Mesodermal cell (in vitro differentiated cells): Measurements from ENCODE around the gene HAX1.

Experiments used
- H3K27ac ChIP-seq: 2 replicates; pipeline ENCODE4 v1.7.0; 2013; ENCODE audit warnings: mild to moderate bottlenecking, low read depth, low read length, moderate library complexity; ENCODE audit not compliant: severe bottlenecking
- H3K36me3 ChIP-seq: 2 replicates; pipeline ENCODE4 v1.7.1; 2013; ENCODE audit warnings: mild to moderate bottlenecking, low read length, moderate library complexity; ENCODE audit not compliant: control insufficient read depth, insufficient read depth
- H3K4me1 ChIP-seq: one replicate; pipeline ENCODE4 v1.7.1; 2013; ENCODE audit warnings: mild to moderate bottlenecking, low read length; ENCODE audit not compliant: insufficient read depth, control insufficient read depth, poor library complexity, severe bottlenecking
- H3K4me3 ChIP-seq: 2 replicates; pipeline ENCODE4 v1.7.0; 2013; ENCODE audit warnings: low read length, control low read depth, mild to moderate bottlenecking; ENCODE audit not compliant: insufficient read depth, poor library complexity, severe bottlenecking; ENCODE audit errors: extremely low read depth
- H3K9me3 ChIP-seq: 2 replicates; pipeline ENCODE4 v1.7.1; 2013; ENCODE audit warnings: mild to moderate bottlenecking, low read length, moderate library complexity; ENCODE audit not compliant: control insufficient read depth
- WGBS, 2 experiments: methylation state at CpG; one replicate each; pipeline ENCODE4 v1.1.5; 2013; ENCODE audit warnings: missing lambda C conversion rate in 2 of 2; ENCODE audit not compliant: insufficient coverage in 2 of 2; 5-methylcytosine and 5-hydroxymethylcytosine counted together

HAX1 gene

DNA sequence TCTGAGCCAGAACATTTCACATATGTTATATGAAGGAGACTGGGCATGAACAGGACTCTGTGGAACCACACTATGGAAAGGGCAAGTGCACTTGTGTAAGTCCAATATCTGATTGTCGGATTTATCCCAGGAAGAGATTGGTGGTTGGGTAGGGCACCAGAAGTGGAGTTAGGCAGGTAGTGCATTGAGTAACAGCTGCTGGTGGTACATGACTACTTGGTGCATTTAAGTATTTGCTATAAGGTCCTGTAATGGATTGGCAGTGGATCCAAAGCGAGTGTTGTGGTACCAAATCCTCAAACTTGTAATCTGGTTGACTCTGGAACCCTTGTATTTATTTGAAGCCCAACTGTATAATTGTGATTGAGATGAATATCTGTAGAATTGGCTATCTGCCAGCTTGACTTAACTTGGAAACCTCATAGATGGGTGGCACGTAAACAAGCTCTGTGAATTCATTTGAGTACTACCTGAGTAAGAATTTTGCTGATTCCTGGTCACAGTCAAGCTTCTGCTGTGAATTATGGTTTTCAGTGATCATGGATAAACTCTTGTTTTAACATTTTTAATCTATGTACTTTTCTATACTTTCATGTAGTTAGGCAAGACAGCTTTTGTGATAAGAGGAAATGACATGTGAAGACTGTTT is 30.6 kb upstream of the HAX1 start:
- peaks cover 98% of the 10 kb centered on the region for H3K36me3 ChIP-seq
- WGBS, 2 experiments: 95 to 100% methylated on average over 2 to 3 of the region's 3 CpGs

DNA sequence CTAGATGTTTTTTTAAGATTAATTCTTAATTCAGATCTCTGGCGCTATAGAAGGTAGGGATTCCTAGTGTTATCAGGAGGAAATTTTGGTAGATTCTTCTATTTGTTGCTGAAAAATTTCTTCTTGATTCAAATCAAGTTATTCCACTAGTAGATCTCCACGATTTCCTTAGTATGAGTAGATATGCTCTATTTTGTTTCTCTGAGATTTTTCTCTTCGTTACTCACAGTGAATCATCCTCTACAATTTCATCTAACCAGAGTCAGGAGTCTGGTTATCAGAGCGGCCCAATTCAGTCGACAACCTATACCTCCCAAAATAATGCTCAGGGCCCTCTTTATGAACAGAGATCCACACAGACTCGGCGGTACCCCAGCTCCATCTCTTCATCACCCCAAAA is 18.8 kb upstream of the HAX1 start:
- Histone ChIP-seq H3K4me1 (no peaks in the 10 kb centered on the region), H3K36me3 (peaks cover 100% of the 10 kb centered on the region)
- 100% methylated on average over 3 of the region's 7 CpGs for WGBS, 2 experiments

More for the DNA sequence above, 30.6 kb upstream of the HAX1 start:
- H3K27ac ChIP-seq: no peak overlapping the region
- no peaks in the 10 kb centered on the region for H3K4me1 ChIP-seq
- H3K9me3 ChIP-seq: no peaks in the 10 kb centered on the region
- H3K4me3 ChIP-seq: no peak overlapping the region

GRCh38 chr1:154256686-154257085 is 15.7 kb upstream of the HAX1 start:
- peaks cover 100% of the 10 kb centered on the region for H3K36me3 ChIP-seq
- no peak overlapping the region for H3K27ac ChIP-seq
- no peaks in the 10 kb centered on the region for H3K4me1 ChIP-seq
- no peaks in the 10 kb centered on the region for H3K9me3 ChIP-seq
- no peak overlapping the region for H3K4me3 ChIP-seq

More for the DNA sequence above, 18.8 kb upstream of the HAX1 start:
- no peak overlapping the region for H3K27ac ChIP-seq
- no peaks in the 10 kb centered on the region for H3K9me3 ChIP-seq
- no peak overlapping the region for H3K4me3 ChIP-seq

GRCh38 chr1:154258784-154259183 is 13.6 kb upstream of the HAX1 start:
- WGBS, 2 experiments: 100% methylated on average over 1 of the region's 2 CpGs; no CpG with 5 or more reads in 1 of the 2 experiments
- Histone ChIP-seq H3K9me3 (no peaks in the 10 kb centered on the region), H3K27ac (no peak overlapping the region), H3K36me3 (peaks cover 99% of the 10 kb centered on the region), H3K4me3 (no peak overlapping the region), H3K4me1 (peaks cover 16% of the 10 kb centered on the region)

DNA sequence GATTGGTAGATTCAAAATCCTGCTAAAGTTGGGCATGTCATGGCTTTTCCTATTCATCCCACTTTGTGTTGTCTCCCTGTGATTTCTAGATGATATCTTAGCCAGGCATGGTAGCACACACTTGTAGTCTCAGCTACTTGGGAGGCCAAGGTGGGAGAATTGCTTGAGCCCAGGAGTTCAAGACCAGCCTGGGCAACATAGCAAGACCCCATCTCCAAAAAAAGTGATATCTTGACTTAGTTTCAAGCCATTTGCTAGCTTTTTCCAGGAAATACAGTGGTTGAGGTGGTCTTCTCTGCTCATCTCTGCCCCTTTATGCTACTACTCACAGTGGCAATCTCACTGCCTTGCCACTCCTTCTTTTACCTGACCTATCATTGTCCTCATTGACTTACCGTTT is 12.3 kb upstream of the HAX1 start:
- peaks cover 98% of the 10 kb centered on the region for H3K36me3 ChIP-seq
- no peaks in the 10 kb centered on the region for H3K9me3 ChIP-seq
- no peak overlapping the region for H3K27ac ChIP-seq
- no peak overlapping the region for H3K4me3 ChIP-seq
- H3K4me1 ChIP-seq: peaks cover 29% of the 10 kb centered on the region
- WGBS, 2 experiments: no CpG with 5 or more reads among the region's 1 CpG

- H3K36me3 ChIP-seq: peaks cover 94% of the 10 kb centered on the region
- H3K4me3 ChIP-seq: no peak overlapping the region
- peak overlapping the region; percentile 85 for H3K27ac ChIP-seq
- H3K9me3 ChIP-seq: no peaks in the 10 kb centered on the region
- peaks cover 30% of the 10 kb centered on the region for H3K4me1 ChIP-seq
- no CpG with 5 or more reads among the region's 6 CpGs for WGBS, 2 experiments
Measured at GRCh38 chr1:154263465-154264332, 8.7 kb upstream of the HAX1 start.

- Histone ChIP-seq H3K27ac (peak overlapping the region; percentile 85), H3K4me3 (no peak overlapping the region), H3K9me3 (no peaks in the 10 kb centered on the region), H3K4me1 (peaks cover 30% of the 10 kb centered on the region), H3K36me3 (peaks cover 94% of the 10 kb centered on the region)
- WGBS, 2 experiments: 100% methylated on average over 1 of the region's 1 CpG; no CpG with 5 or more reads in 1 of the 2 experiments
Measured at GRCh38 chr1:154264454-154264853, 8.0 kb upstream of the HAX1 start.

- Histone ChIP-seq H3K4me1 (peaks cover 30% of the 10 kb centered on the region), H3K4me3 (no peak overlapping the region), H3K36me3 (peaks cover 94% of the 10 kb centered on the region), H3K9me3 (no peaks in the 10 kb centered on the region), H3K27ac (no peak overlapping the region)
- WGBS, 2 experiments: 100% methylated on average over 1 of the region's 4 CpGs; no CpG with 5 or more reads in 1 of the 2 experiments
Measured at GRCh38 chr1:154265586-154265985, 6.8 kb upstream of the HAX1 start.

DNA sequence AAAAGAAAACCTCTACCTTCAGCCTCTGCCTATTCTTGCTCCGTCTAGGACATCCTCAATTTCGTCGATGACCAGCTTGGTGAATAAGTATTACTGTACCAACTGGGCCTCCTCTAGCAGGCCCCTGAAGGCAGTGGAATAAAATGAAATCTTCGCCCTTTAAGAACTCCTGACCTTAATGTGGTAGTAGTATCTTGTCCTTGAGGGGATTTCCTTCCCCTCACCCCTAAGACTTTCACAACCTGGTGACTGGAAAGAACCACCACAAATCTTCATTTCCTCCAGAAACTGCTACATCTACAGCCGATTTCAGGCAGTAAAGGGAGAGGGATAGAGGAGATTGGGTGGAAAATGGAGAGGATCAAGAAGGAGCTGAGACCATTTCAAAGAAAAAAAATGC is 1.6 kb upstream of the HAX1 start:
- peaks cover 56% of the 10 kb centered on the region for H3K36me3 ChIP-seq

GRCh38 chr1:154272999-154273563 is 652 bp downstream of the HAX1 start:
- WGBS, 2 experiments: 43 to 86% methylated on average over 6 to 8 of the region's 13 CpGs

More for the DNA sequence above, 1.6 kb upstream of the HAX1 start:
- Histone ChIP-seq H3K9me3 (no peaks in the 10 kb centered on the region), H3K4me3 (no peak overlapping the region), H3K27ac (no peak overlapping the region), H3K4me1 (peaks cover 4% of the 10 kb centered on the region)
- WGBS, 2 experiments: 100% methylated on average over 1 to 2 of the region's 5 CpGs

More at GRCh38 chr1:154272999-154273563, 652 bp downstream of the HAX1 start:
- no peaks in the 10 kb centered on the region for H3K9me3 ChIP-seq
- H3K36me3 ChIP-seq: peaks cover 49% of the 10 kb centered on the region
- peaks cover 4% of the 10 kb centered on the region for H3K4me1 ChIP-seq
- peak overlapping the region; percentile 87 for H3K27ac ChIP-seq
- peak overlapping the region; percentile 91 for H3K4me3 ChIP-seq
